GM19452 (cell line): ENCODE measurements around the gene GPR137C.
"Not testable (repeated sequence)": the region's sequence is repeated elsewhere in the genome, so short reads cannot be mapped to it uniquely, and the experiment has no call there.

Experiments used
- ATAC-seq: cut with Tn5 transposase; IDR thresholded peaks from one replicate; pipeline ENCODE4 v1.9.1; 2021; ENCODE audit not compliant: unreplicated experiment

Gene GPR137C

DNA sequence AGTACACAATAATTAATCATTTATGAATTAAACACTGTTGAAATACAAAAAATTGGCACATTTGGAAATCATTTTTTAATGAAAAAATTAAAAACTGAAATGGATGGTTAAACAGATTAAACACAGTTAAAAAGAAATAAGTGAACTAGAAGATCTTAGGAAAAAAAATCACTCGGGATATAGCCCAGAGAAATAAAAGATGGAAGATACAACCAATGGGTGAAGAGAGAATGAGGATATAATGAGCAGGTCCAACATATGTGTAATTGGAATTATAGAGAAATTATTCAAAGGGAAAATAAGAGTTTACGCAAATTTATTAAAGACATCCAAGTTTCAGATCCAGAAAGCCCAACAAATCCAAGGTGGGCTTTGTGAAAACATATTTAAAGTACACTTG is 6.1 kb downstream of the GPR137C start:
- ATAC-seq: no peak

DNA sequence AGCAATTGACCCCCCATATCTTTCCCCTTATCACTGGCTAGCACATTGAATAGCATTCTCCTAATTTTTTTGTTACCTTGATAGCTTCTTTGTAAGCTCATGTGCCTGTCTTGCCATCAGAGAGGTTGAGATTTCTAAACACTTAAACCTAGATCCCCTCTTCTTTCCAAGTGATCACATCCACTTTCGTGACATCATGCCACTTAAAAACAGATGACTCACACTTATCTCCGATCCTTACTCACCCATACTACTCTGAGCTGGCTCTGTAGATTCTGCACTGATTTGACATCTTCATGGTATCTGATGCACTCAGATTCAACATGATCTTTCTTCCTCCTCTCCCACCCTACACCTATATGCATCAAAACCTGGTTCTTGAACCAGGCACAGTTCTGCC is 10.5 kb downstream of the GPR137C start:
- no peak for ATAC-seq

DNA sequence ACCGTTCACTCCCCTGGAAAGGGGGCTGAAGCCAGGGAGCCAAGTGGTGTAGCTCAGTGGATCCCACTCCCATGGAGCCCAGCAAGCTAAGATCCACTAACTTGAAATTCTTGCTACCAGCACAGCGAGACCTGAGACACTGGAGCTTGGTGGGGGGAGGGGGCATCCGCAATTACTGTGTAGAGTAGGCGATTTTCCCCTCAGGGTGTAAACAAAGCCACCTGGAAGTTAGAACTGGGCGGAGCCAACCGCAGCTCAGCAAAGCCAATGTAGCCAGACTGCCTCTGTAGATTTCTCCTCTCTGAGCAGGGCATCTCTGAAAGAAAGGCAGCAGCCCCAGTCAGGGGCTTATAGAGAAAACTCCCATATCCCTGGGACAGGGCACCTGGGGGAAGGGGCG is 15.8 kb downstream of the GPR137C start:
- not testable (repeated sequence) for ATAC-seq

DNA sequence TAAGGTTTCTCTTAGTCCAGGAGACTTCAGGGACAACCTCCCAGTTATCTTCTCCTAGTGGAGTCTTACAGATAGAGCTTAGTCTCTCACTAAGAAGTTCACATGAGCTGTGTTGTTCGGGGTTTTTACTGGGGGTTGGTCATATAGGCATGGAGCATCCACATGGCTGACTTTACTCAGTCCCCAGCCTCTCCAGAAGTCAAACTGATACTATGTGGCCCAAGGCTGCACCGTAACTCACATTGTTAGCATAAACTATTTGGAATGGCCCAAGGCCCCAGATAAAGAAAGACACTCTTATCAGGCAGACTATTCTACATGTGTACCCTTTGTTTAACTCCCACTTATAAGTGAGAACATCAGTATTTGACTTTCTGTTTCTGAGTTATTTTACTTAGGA is 23.2 kb downstream of the GPR137C start:
- no peak for ATAC-seq

DNA sequence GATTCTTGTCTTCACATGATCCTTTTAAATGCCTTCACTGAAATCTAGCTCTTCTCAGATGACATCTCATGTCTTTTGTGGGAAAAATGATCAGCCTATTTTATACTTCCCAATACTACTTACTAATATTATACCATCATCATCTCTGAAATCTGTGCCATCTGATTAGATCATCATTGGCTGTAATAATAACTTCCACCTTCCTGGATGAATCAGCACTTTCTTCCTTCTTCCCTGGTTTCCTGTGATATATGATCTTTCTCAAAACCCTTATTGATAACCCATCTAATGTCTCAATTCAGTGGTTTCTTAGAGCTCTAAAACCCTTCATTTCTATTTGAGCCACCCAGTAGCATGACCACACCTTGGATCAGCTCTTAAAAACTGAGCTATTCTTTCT is 30.9 kb downstream of the GPR137C start:
- no peak for ATAC-seq

DNA sequence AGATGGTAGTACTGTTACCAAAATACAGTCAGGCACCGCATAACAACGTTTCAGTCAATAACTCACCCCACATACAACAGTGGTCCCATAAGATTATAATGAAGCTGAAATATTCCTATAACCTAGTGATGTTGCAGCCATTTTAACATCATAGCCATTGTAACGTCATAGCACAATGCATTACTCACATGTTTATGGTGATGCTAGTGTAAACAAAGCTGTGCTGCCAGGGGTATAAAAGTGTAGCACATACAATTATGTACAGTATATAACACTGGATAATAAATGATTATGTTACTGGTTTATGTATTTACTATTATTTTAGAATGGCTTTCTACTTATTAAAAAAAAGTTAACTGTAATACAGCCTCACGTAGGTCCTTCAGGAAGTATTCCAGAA is 37.0 kb downstream of the GPR137C start:
- ATAC-seq: no peak

DNA sequence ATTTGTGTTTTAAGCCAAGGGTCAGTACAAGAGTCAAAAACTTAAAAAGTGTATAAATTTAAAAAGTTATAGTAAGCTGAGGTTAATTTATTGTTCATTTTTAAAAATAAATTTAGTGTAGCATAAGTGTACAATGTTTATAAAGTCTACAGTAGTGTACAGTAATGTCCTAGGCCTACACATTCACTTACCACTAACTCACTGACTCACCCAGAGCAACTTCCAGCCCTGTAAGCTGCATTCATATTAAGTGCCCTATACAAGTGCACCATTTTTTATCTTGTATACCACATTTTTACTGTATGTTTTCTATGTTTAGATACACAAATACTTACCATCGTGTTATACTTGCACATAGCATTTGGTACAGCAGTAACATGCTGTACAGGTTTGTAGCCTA is 37.7 kb downstream of the GPR137C start:
- no peak for ATAC-seq

DNA sequence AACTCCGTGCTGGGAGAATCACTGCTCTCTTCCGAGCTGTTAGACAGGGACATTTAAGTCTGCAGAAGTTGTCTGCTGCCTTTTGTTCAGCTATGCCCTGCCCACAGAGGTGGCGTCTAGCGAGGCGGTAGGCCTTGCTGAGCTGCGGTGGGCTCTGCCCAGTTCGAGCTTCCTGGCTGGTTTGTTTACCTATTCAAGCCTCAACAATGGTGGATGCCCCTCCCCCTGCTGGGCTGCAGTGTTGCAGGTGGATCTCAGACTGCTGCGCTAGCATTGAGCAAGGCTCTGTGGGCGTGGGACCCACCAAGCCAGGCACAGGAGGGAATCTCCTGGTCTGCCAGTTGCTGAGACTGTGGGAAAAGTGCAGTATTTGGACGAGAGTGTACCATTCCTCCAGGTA is 43.7 kb downstream of the GPR137C start:
- no peak for ATAC-seq

DNA sequence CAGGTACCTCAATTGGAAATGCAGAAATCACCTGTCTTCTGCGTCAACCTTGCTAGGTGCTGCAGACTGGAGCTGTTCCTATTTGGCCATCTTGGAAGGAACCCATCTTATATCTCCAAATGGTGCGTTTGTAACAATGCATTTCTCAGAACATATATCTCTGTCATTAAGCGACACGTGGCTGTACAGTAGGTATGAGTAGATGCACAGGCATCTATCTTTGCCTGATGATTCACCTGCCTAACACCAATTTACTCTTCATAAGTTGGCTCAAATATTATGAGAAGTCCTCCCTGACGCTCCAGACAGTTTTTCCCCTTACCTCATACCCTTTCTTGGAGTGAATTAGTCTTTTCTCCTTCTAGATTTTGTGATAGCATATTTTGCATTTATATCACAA is 44.2 kb downstream of the GPR137C start:
- no peak for ATAC-seq

DNA sequence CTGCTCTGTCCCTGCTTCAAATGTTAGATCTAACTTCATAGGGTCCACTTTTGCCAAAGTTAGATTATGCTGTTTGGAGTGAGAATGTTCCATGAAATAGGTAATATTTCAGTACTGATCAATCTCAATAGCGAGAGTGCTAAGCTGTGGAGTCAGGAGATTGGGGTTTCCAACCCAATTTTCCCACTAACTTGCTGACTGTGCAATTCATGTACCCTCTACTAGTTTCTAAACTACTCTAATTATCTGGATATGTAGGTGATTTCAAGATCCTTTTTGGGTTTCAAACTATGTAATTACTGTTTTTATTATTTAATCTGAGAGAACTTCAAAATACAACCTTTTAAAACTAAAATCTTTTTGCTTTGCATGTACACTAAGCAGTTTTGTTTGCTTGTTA is 45.9 kb downstream of the GPR137C start:
- ATAC-seq: no peak

DNA sequence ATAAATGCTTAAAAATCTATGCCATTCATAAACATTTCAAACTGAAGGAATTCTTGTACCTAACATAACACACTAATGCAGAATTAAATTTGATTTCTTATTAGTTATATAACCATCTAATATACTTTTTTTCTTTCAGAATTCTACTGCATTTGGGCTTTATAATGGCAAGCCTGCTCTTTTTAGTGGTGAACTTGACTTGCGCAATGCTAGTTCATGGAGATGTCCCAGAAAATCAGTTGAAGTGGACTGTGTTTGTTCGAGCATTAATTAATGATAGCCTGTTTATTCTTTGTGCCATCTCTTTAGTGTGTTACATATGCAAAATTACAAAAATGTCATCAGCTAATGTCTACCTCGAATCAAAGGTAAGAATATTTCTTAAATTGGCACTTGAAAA is 47.3 kb downstream of the GPR137C start:
- no peak for ATAC-seq

DNA sequence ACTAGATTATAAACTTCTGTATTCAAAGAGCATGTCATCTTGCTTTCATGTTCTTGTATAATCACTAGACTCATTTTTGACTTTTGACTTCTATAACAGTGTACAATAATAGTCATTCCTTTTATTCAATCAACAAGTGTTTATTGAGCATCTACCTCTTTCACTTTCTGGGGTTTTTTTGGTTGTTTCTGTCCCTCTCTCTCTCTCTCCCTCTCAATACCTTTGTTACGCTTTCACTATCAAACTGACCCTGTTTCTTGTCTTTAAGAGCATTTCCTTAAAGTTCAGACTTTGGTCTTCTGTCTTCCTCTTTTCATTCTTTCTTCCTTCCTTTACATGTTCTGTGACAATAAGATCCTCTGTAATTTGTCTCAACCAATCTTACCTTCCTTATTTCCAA is 49.5 kb downstream of the GPR137C start:
- ATAC-seq: no peak

DNA sequence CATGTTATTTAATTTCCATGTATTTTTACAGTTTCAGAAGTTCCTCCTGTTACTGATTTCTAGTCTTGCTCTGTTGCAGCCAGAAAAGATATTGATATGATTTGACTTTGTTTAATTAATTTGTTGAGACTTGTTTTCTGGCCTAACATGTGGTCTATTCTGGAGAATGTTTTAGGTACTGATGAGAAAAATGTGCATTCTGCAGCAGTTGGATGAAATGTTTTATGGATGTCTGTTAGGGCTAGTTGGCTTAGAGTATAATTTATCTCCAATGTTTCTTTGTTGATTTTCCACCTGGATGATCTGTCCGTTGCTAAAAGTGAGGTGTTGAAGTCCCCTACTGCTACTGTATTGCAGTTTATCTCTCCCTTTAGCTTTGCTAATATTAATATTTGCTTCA is 54.4 kb downstream of the GPR137C start:
- no peak for ATAC-seq

DNA sequence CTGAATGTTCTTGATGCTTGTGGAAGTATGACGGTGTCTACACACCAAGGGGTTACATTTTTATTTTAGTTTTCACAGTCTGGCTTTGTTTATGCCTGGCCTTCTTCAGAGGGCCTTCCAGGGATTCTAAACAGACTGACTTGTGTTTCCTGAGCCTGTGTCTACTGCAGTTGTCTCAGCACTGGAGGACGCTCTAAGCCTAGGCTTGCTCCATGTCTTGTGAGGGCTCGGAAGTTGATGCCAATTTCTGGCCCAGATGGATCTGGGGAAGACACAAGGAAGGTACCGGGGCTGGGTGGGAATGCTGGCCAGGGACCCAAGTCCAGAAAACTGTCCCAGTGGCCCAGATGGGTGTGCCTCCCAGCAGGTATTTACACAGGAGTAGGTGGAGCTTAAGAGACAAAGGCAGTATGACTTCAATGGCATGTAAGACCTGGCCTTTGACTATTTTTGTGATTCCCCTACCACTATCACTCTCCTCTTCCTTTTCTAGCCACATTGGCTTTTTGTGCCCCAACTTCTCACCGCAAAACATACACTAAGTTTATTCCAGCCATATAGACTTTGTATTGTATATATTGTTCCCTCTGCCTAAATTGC is 56.9 kb downstream of the GPR137C start:
- no peak for ATAC-seq

DNA sequence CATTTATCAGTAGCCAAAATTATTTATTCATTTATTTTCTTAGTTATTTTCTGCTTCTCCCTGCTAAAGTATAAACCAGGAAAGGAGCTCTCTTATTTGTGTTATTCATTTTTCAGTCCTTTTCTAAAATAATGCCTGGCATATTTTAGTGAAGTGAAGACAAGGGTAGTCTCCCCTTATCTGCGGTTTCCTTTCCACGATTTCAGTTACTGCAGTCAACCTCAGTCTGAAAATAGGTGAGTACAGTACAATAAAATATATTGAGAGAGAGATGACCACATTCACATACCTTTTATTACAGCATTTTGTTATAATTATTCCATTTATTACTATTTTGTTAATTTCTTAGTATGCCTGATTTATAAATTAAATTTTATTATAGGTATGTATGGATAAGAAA is 57.6 kb downstream of the GPR137C start:
- no peak for ATAC-seq

DNA sequence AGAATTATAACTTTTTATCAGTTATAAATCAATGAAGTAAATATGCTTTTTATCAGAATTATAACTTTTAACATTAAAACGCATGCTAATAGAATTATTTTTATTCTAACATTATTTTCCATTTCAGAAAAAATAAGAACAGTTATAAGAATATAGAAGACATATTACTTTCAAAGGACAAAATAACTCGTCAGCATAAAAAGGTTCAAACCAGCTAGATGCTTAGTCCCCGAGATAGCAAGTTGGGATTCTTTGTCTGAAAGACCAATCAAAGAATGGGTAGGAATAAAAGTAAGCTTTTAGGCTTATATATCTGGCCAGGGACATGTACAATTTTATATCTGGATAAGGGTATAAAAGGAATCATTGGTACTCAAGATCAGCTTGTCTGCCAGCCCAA is 66.0 kb downstream of the GPR137C start:
- ATAC-seq: no peak

DNA sequence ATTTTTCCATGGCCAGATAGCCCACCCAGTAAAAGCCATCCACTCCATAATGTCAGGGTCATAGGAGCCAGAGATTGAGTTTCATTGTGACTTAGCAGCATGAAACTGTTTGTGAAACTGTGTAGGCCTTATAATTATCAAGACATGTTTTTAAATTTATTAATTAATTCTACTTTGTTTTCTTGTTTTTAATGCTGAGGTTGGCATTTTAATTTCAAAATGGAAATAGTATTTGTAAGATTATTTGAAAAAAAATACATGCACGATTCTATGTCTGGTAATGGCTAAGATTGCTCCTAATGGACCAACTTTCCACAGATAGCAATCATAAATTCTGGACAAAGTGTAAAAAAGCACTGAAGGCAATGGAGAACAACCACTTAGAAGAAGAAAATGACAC is 67.1 kb downstream of the GPR137C start:
- ATAC-seq: no peak

DNA sequence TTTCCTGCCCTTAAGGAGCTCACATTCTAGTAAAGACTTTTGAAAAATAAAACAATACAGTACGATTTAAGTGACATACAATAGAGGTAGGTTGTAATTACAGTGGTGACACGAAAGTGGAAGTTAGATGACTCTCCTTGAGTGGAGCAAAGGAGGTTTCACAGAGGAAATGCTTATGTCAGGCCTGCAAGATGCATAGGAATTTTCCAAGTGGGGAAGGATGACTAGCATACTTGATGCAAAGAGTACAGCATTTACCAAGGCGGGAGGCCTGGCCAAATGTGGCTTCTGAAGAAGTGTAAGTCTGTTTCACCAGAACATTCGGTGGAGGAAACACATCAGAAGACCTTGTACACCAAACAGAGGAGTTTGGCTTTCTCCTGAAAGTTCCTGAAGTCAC is 87.5 kb downstream of the GPR137C start:
- no peak for ATAC-seq

DNA sequence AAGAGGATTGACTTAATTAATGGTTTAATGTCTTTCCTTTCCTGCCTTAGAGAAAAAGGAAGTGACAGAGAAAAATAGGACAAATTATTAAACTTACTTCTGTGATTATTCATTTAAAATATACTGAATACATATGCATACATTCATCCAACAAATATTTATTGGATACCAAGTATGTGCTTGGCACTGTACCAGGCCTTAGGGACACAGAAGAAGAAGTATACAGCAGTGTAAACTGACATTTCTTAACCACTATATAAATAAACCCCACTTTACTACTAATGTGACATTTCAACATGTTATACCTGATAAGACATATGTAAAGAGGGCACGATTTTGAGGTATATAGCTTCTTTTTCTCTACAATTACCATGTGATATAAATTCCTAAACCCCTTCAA is 89.1 kb downstream of the GPR137C start:
- no peak for ATAC-seq

DNA sequence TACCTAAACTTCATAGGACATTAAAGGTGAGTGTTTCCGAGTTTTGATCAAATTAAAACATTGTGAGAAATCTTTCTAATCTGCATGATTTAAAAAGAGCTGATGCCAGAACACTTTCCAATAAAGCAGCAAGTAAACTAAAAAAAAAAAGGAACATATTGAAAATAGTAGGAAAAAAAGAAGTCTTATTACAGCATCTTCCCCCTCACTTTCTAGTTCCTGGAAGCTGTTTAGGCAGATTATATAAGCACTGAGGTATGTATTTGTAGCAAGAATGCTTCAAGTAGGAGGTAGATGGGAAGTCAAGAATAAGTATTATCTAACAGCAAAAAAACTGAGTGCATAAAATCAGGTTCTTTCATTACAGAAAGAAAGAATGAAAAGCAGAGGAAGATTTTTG is 96.9 kb downstream of the GPR137C start:
- no peak for ATAC-seq

DNA sequence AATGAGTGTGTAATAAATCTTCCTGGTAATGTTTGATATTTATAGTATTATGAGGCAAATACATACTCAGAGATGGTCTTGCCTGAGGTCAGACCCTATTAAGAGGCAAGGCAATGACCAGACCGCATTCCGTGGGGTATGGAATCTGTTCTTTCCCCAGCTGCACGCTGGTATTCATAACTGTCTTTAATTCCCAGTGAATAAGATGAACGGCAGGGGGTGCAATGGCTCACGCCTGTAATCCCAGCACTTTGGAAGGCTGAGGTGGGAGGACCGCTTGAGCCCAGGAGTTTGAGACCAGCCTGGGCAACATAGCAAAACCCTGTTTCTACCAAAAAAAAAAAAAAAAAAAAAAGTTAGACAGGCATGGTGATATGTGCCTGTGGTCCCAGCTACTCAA is 98.1 kb downstream of the GPR137C start:
- ATAC-seq: no peak

DNA sequence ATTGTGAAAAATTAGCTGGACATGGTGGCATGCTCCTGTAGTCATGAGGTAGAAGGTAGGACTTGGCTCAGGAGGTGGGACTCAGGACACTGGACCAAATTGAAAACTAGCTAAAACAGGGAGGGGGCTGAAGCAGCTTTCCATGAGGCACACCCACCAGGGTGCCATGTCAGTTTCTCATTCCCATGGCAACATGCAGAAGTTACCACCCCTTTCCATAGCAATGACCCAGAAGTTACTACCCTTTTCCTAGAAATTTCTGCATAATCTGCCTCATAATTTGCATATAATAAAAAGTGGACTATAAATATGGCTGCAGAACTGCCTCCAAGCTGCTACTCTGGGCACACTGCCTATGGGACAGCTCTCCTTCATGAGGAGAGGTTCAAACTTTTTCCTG is 104.3 kb downstream of the GPR137C start:
- no peak for ATAC-seq

DNA sequence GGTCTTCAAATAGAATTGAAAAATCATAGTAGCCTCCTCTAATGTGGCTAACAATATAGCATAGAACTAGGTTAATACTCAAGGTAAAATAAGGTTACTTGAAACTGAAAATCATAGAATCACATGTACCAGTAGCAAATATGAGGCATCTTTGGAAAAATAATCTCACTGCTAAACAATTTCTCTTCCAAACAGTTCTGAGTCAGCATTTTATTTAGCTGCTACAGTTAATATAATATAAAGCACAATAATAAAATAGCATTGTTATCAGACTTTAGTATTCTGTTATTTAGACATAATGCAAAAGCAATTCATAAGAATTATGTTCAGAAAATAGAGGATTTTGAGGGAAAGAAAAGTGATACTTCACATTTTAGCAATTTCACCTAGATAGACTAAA is 107.7 kb downstream of the GPR137C start:
- ATAC-seq: no peak

DNA sequence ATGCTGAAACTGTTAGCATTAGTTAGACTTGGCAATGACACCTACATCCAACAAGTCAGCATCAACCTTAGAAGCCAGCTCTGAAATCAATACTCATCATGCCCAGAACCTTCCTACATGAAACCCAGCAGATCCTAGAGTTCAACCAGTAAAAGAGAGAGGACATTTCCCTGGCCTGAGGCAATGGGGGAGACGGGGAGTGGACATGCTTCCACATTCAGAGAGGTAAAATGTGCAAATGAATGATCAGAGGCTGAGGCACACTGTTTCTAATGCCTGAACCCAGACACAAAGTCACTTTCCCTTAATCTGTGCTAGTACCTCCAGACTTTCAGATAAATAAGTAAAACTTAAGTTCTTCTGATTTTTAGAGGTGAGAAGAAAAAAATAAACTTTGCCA is 108.2 kb downstream of the GPR137C start:
- no peak for ATAC-seq
